H1 (cell line): ENCODE measurements around the gene JADE3. TPM values are rescaled to one million over a fixed set of nuclear protein-coding genes. Genes with fewer than 3 reads are reported as not detected.

Experiments used
- CTCF ChIA-PET: fragments of 300-600 bp; sonication (Branson Sonifier 250); formaldehyde crosslinking; loops from one replicate; lab custom pipeline; 2021; ENCODE audit not compliant: partially characterized antibody; lab: Charles Lee
- POLR2A ChIA-PET: fragments of 300-600 bp; sonication (Branson Sonifier 250); formaldehyde crosslinking; loops from one replicate; lab custom pipeline; 2021; ENCODE audit warnings: inconsistent platforms; ENCODE audit not compliant: partially characterized antibody; lab: Charles Lee
- DNase-seq, 2 experiments: peaks; one replicate each; pipeline versions ENCODE4 v3.0.0 to v3.0.0-alpha.2; 2010 to 2022; ENCODE audit warnings: low spot score in 2 of 2, low read depth in 1 of 2, mixed read lengths in 1 of 2
- FAIRE-seq: peaks from 2 replicates; lab custom pipeline; 2011; peaks lifted over from hg19 to GRCh38; lab: Jason Lieb, UNC
- H2AFZ ChIP-seq: 2 replicates; pipeline ENCODE4 v1.8.1; 2012; ENCODE audit warnings: low read length, inconsistent platforms
- H2AK5ac ChIP-seq: 2 replicates; pipeline ENCODE4 v1.6.1; 2013; ENCODE audit warnings: low read depth, low read length
- H2BK120ac ChIP-seq: replicated peaks from 2 replicates; pipeline ENCODE3; 2013; ENCODE audit warnings: low read depth, low read length, inconsistent platforms
- H2BK12ac ChIP-seq: 2 replicates; pipeline ENCODE4 v1.6.1; 2013; ENCODE audit warnings: low read depth, low read length
- H2BK15ac ChIP-seq: 2 replicates; pipeline ENCODE4 v1.6.1; 2013; ENCODE audit warnings: low read length
- H2BK20ac ChIP-seq: 2 replicates; pipeline ENCODE4 v1.6.1; 2013; ENCODE audit warnings: low read length
- H2BK5ac ChIP-seq: 2 replicates; pipeline ENCODE4 v1.6.1; 2013; ENCODE audit warnings: low read depth, low read length
- H3K14ac ChIP-seq: 2 replicates; pipeline ENCODE4 v1.6.1; 2013; ENCODE audit warnings: inconsistent platforms; ENCODE audit not compliant: insufficient read length
- H3K18ac ChIP-seq: 2 replicates; pipeline ENCODE4 v1.6.1; 2013; ENCODE audit warnings: low read length; ENCODE audit errors: extremely low read depth
- H3K23ac ChIP-seq: 2 replicates; pipeline ENCODE4 v1.6.1; 2013; ENCODE audit warnings: inconsistent platforms; ENCODE audit not compliant: insufficient read length
- H3K23me2 ChIP-seq: 2 replicates; pipeline ENCODE4 v1.6.1; 2013; ENCODE audit warnings: low read depth, low read length
- H3K27ac ChIP-seq: 2 replicates; pipeline ENCODE4 v1.6.1; 2011; ENCODE audit warnings: low read depth, low read length, inconsistent platforms
- H3K27me3 ChIP-seq, 4 experiments: replicated peaks in 1 of 4; 1 replicate in 1 of 4; 2 replicates in 3 of 4; pipeline versions ENCODE4 v1.6.1 to v1.8.1; 2011 to 2013; ENCODE audit warnings: low read length in 3 of 4, mild to moderate bottlenecking in 3 of 4, inconsistent platforms in 2 of 4, mixed read lengths in 2 of 4, moderate library complexity in 1 of 4; ENCODE audit not compliant: control insufficient read depth in 3 of 4, insufficient read depth in 3 of 4; ENCODE audit errors: extremely low read depth in 1 of 4
- H3K36me3 ChIP-seq, 4 experiments: 2 replicates each; pipeline versions ENCODE4 v1.6.1 to v1.8.1; 2011 to 2013; ENCODE audit warnings: mild to moderate bottlenecking in 4 of 4, low read length in 3 of 4, moderate library complexity in 2 of 4, control low read depth in 1 of 4, inconsistent platforms in 1 of 4; ENCODE audit not compliant: insufficient read depth in 4 of 4, control insufficient read depth in 2 of 4
- H3K4ac ChIP-seq: replicated peaks from 2 replicates; pipeline ENCODE3; 2013; ENCODE audit warnings: low read length, low read depth, mixed read lengths, inconsistent platforms; ENCODE audit not compliant: insufficient read length
- H3K4me1 ChIP-seq, 4 experiments: replicated peaks in 1 of 4; 1 replicate in 1 of 4; 2 replicates in 3 of 4; pipeline versions ENCODE4 v1.6.1 to v1.8.1; 2011 to 2013; ENCODE audit warnings: low read length in 3 of 4, inconsistent platforms in 2 of 4, mixed read lengths in 1 of 4; ENCODE audit not compliant: insufficient read depth in 4 of 4, control insufficient read depth in 3 of 4
- H3K4me2 ChIP-seq, 2 experiments: 2 replicates each; pipeline versions ENCODE4 v1.6.1 to v1.8.1; 2011 to 2013; ENCODE audit warnings: low read depth in 2 of 2, low read length in 2 of 2, control low read depth in 1 of 2, inconsistent platforms in 1 of 2, mild to moderate bottlenecking in 1 of 2; ENCODE audit not compliant: insufficient read depth in 1 of 2
- H3K4me3 ChIP-seq, 4 experiments: fragments of 200-600, 300-600 bp in 1 of 4; sonication (generic), shearing (Covaris generic), sonication (Bioruptor Twin) in 1 of 4; 2 replicates each; pipeline versions ENCODE4 v1.5.1 to v1.8.1; 2011 to 2016; ENCODE audit warnings: low read length in 4 of 4, low read depth in 3 of 4, control low read depth in 2 of 4, inconsistent platforms in 2 of 4, mild to moderate bottlenecking in 2 of 4, mixed read lengths in 1 of 4, moderate library complexity in 1 of 4; ENCODE audit not compliant: insufficient read depth in 2 of 4; ENCODE audit errors: extremely low read depth in 1 of 4
- H3K56ac ChIP-seq: replicated peaks from 2 replicates; pipeline ENCODE3; 2013; ENCODE audit warnings: low read depth, mild to moderate bottlenecking, mixed read lengths, low read length, inconsistent platforms; ENCODE audit not compliant: insufficient read length
- H3K79me1 ChIP-seq: 2 replicates; pipeline ENCODE4 v1.6.1; 2013; ENCODE audit warnings: low read depth, low read length, control low read depth
- H3K79me2 ChIP-seq, 2 experiments: 2 replicates each; pipeline versions ENCODE4 v1.6.1 to v1.8.1; 2012 to 2013; ENCODE audit warnings: low read length in 2 of 2, mild to moderate bottlenecking in 2 of 2, inconsistent platforms in 1 of 2; ENCODE audit not compliant: insufficient read depth in 2 of 2, control insufficient read depth in 1 of 2
- H3K9ac ChIP-seq, 4 experiments: replicated peaks in 1 of 4; 1 replicate in 1 of 4; 2 replicates in 3 of 4; pipeline versions ENCODE4 v1.6.1 to v1.8.1; 2011 to 2013; ENCODE audit warnings: low read depth in 3 of 4, low read length in 3 of 4, control low read depth in 2 of 4, mild to moderate bottlenecking in 2 of 4, moderate library complexity in 2 of 4, inconsistent platforms in 1 of 4; ENCODE audit errors: extremely low read depth in 1 of 4
- H3K9me3 ChIP-seq, 2 experiments: 2 replicates each; pipeline versions ENCODE4 v1.6.1 to v1.8.1; 2012 to 2013; ENCODE audit warnings: mild to moderate bottlenecking in 2 of 2, moderate library complexity in 2 of 2, control low read depth in 1 of 2, inconsistent platforms in 1 of 2, low read depth in 1 of 2, low read length in 1 of 2, mixed read lengths in 1 of 2; ENCODE audit not compliant: insufficient read depth in 2 of 2
- H4K20me1 ChIP-seq, 2 experiments: replicated peaks in 1 of 2; 2 replicates each; pipeline versions ENCODE3 to v1.8.1; 2011 to 2013; ENCODE audit warnings: inconsistent platforms in 2 of 2, low read length in 2 of 2, mild to moderate bottlenecking in 1 of 2; ENCODE audit not compliant: insufficient read depth in 2 of 2, control insufficient read depth in 1 of 2
- H4K5ac ChIP-seq: 2 replicates; pipeline ENCODE4 v1.6.1; 2013; ENCODE audit warnings: low read length, low read depth, mixed read lengths, inconsistent platforms; ENCODE audit not compliant: insufficient read length
- H4K8ac ChIP-seq: 2 replicates; pipeline ENCODE4 v1.8.0; 2013; ENCODE audit warnings: mild to moderate bottlenecking, moderate library complexity, low read length, inconsistent platforms; ENCODE audit not compliant: insufficient read depth; ENCODE audit errors: extremely low read depth
- H4K91ac ChIP-seq: replicated peaks from 2 replicates; pipeline ENCODE3; 2013; ENCODE audit warnings: low read length, mixed read lengths, inconsistent platforms; ENCODE audit not compliant: insufficient read length
- ASH2L ChIP-seq: fragments of 200-600, 300-600 bp; sonication (generic); IDR thresholded peaks from one replicate; pipeline ENCODE4 v1.7.1; 2017; ENCODE audit warnings: low read length
- BCL11A ChIP-seq, 2 experiments: IDR thresholded peaks; one replicate each; pipeline ENCODE4 v1.6.1; 2011; ENCODE audit warnings: low read depth in 2 of 2, low read length in 2 of 2, mild to moderate bottlenecking in 2 of 2
- CBX8 ChIP-seq: fragments of 300-800, 300-1000 bp; sonication (generic); IDR thresholded peaks from 2 replicates; pipeline ENCODE4 v1.7.1; 2016; ENCODE audit warnings: low read depth, low read length, borderline replicate concordance
- GTF2F1 ChIP-seq: IDR thresholded peaks from 2 replicates; pipeline ENCODE4 v1.6.1; 2012; ENCODE audit warnings: low read depth, low read length, improper control_type of control experiment, borderline replicate concordance
- POU5F1 ChIP-seq: IDR thresholded peaks from 2 replicates; pipeline ENCODE4 v1.6.1; 2011; ENCODE audit warnings: low read depth, mild to moderate bottlenecking, low read length, moderate library complexity
- RXRA ChIP-seq: IDR thresholded peaks from 2 replicates; pipeline ENCODE4 v1.6.1; 2011; ENCODE audit warnings: low read depth, mild to moderate bottlenecking, low read length, moderate library complexity; ENCODE audit not compliant: insufficient read depth
- WGBS, 2 experiments: shearing (Covaris generic) in 1 of 2; methylation state at CpG; one replicate each; pipeline versions ENCODE4 v1.1.6 to v1.1.7; 2013 to 2015; ENCODE audit warnings: low lambda C conversion rate in 2 of 2, mixed read lengths in 2 of 2, inconsistent platforms in 1 of 2, low coverage in 1 of 2, missing lambda C conversion rate in 1 of 2; ENCODE audit not compliant: insufficient replicate concordance in 2 of 2, insufficient coverage in 1 of 2, insufficient read length in 1 of 2; ENCODE audit errors: extremely low coverage in 1 of 2, missing lambda C conversion rate in 1 of 2; 5-methylcytosine and 5-hydroxymethylcytosine counted together
- polyA plus RNA-seq, 7 experiments: library from polyadenylated mRNA; depleted of rRNA in 3 of 7; stranded (reverse) in 5 of 7; unstranded in 2 of 7; fragments of >200 nt in 5 of 7; fragments of 200-250 nt in 2 of 7; gene quantifications; 1 replicate in 5 of 7; 2 replicates in 1 of 7; 4 replicates in 1 of 7; pipeline versions ENCODE4 v1.2.1 to v1.2.3, GENCODE V29; 2011 to 2013; ENCODE audit warnings: missing spikeins in 2 of 7, mixed read lengths in 2 of 7
- total RNA-seq: library from RNA; stranded (reverse); fragmentation: NEBNext Ultra II Directional; extraction: Animal tissue kit (Norgen Biotek cat#: 25700); gene quantifications from 2 replicates; pipeline ENCODE4 v1.2.1, GENCODE V29; 2021

The JADE3 gene
- total and polyA plus RNA-seq, 2 of the 8 experiments (the other 6 are each of a cell fraction or from before 2014, with no cell fraction given): 6.9 to 21.5 TPM

DNA sequence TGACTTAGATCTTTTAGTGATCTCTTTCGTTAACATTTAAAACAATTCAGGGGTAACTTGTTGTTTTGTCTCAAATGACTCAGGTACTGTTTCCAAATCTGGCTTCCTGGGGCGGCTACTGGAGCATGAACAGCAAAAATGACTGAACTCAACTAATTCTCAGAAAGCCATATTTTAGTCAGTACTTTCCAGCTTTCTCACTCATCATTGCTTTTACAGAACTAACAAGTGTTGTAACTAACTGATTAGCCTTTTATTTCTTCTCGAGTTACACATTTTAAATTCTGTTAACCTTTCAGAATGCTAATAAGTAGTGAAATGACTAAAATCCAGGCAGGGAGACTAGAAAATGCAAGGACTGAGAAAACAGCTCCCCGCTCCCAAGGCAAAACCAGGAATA lies 55.3 kb downstream of the JADE3 start:
- Histone ChIP-seq H3K14ac (no peak overlapping the region), H2BK20ac (no peak overlapping the region), H3K9me3 (no peaks in the 10 kb centered on the region), H3K9ac (no peak overlapping the region), H3K4ac (no peak overlapping the region), H3K79me2 (peaks cover 0 to 47% of the 10 kb centered on the region in 2 experiments; a peak in 2 of 4 replicates), H3K4me1 (peaks cover 0 to 7% (median 0%) of the 10 kb centered on the region in 4 experiments; a peak in 1 of 7 replicates), H3K4me2 (no peak overlapping the region), H3K27me3 (no peaks in the 10 kb centered on the region), H3K56ac (no peak overlapping the region), H2BK12ac (no peak overlapping the region), H3K27ac (no peak overlapping the region), H3K4me3 (no peak overlapping the region), H4K8ac (no peak overlapping the region), H3K36me3 (no peaks in the 10 kb centered on the region), H2AFZ (no peak overlapping the region), H4K91ac (no peak overlapping the region), H2AK5ac (no peak overlapping the region), H3K18ac (no peak overlapping the region), H4K5ac (no peak overlapping the region), H3K23ac (no peak overlapping the region), H3K79me1 (no peaks in the 10 kb centered on the region; the same call in 1 of the 2 replicates), H3K23me2 (no peaks in the 10 kb centered on the region), H2BK5ac (no peak overlapping the region), H2BK120ac (no peak overlapping the region), H2BK15ac (no peak overlapping the region), H4K20me1 (no peaks in the 10 kb centered on the region)
- TF ChIP-seq CBX8: no peak
- no peak for TF ChIP-seq POU5F1
- TF ChIP-seq BCL11A (IDR thresholded peaks at IDR 0.05; ENCODE audit: low read depth in 2 of 2, low read length in 2 of 2): no peak
- no peak for TF ChIP-seq RXRA
- no peak for TF ChIP-seq ASH2L
- no peak for TF ChIP-seq GTF2F1
- WGBS, 2 experiments: 54% methylated on average over 4 of the region's 4 CpGs; no CpG with 5 or more reads in 1 of the 2 experiments
- ChIA-PET POLR2A (no interaction called here), CTCF (no interaction called here)
- DNase-seq (no peak), FAIRE-seq (no peak)
